Ishikawa (cell line): ENCODE results near the gene AMMECR1.
A peak's percentile ranks its signal among the peaks of the same experiment; 100 is the strongest.

Experiments used
- CEBPB ChIP-seq: IDR thresholded peaks from 2 replicates; pipeline ENCODE4 v1.6.1; 2012
- CREB1 ChIP-seq: IDR thresholded peaks from 2 replicates; pipeline ENCODE4 v1.6.1; 2012; ENCODE audit warnings: low read depth
- EGR1 ChIP-seq: IDR thresholded peaks from 2 replicates; pipeline ENCODE4 v1.6.1; 2012
- EP300 ChIP-seq: IDR thresholded peaks from 2 replicates; pipeline ENCODE4 v1.6.1; 2012; ENCODE audit warnings: borderline replicate concordance
- FOXM1 ChIP-seq: IDR thresholded peaks from 2 replicates; pipeline ENCODE4 v1.6.1; 2012; ENCODE audit warnings: low read depth, borderline replicate concordance
- MAX ChIP-seq: IDR thresholded peaks from 2 replicates; pipeline ENCODE4 v1.6.1; 2012
- NFIC ChIP-seq: IDR thresholded peaks from 2 replicates; pipeline ENCODE4 v1.6.1; 2012
- RAD21 ChIP-seq: IDR thresholded peaks from 2 replicates; pipeline ENCODE4 v1.6.1; 2012; ENCODE audit warnings: low read depth
- TAF1 ChIP-seq: IDR thresholded peaks from 2 replicates; pipeline ENCODE4 v1.6.1; 2012; ENCODE audit warnings: low read depth, mild to moderate bottlenecking
- TCF12 ChIP-seq: IDR thresholded peaks from 2 replicates; pipeline ENCODE4 v1.6.1; 2012; ENCODE audit warnings: low read depth
- TEAD4 ChIP-seq: IDR thresholded peaks from 2 replicates; pipeline ENCODE4 v1.6.1; 2012
- YY1 ChIP-seq: IDR thresholded peaks from 2 replicates; pipeline ENCODE4 v1.6.1; 2012; ENCODE audit warnings: low read depth
- ZBTB7A ChIP-seq: IDR thresholded peaks from 2 replicates; pipeline ENCODE4 v1.6.1; 2012; ENCODE audit warnings: low read depth
- TF ChIP-seq, protein P1 (sequence below): IDR thresholded peaks from 2 replicates; pipeline ENCODE4 v1.6.1; 2012
- TF ChIP-seq, protein P2 (sequence below): IDR thresholded peaks from 2 replicates; pipeline ENCODE4 v1.6.1; 2012; ENCODE audit warnings: low read depth, mild to moderate bottlenecking

Gene AMMECR1

DNA sequence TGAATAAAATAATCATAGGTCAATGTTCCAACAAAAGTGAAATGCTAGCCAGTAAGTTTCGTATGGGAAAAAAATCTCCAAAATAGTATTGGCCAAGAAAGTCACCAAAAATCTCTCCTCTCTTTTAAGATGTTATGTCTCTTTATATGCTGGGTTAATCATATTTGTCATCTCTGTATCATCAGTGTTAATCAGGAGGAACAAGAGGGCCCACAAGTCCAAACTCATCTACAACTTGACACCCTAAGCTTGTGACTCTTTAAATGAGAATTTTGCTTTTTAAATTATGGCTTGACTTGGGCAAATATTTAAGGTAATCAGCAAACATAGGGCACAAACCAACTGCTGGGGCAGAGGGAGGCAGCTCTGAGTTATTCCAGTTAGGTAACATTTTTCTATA, 75.5 kb downstream of the AMMECR1 start:
- no peak for TF ChIP-seq TEAD4
- TF ChIP-seq EGR1, result no peak
- no peak for TF ChIP-seq EP300
- TF ChIP-seq, protein P1, sequence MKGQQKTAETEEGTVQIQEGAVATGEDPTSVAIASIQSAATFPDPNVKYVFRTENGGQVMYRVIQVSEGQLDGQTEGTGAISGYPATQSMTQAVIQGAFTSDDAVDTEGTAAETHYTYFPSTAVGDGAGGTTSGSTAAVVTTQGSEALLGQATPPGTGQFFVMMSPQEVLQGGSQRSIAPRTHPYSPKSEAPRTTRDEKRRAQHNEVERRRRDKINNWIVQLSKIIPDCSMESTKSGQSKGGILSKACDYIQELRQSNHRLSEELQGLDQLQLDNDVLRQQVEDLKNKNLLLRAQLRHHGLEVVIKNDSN, result no peak

GRCh38 chrX:110241816-110242215, 76.1 kb downstream of the AMMECR1 start:
- TF ChIP-seq NFIC (no peak), YY1 (no peak), TEAD4 (no peak), MAX (no peak), RAD21 (no peak), EP300 (no peak), EGR1 (no peak), CEBPB (no peak), CREB1 (no peak), ZBTB7A (no peak), TCF12 (no peak), TAF1 (no peak), FOXM1 (no peak)
- TF ChIP-seq, protein P2, sequence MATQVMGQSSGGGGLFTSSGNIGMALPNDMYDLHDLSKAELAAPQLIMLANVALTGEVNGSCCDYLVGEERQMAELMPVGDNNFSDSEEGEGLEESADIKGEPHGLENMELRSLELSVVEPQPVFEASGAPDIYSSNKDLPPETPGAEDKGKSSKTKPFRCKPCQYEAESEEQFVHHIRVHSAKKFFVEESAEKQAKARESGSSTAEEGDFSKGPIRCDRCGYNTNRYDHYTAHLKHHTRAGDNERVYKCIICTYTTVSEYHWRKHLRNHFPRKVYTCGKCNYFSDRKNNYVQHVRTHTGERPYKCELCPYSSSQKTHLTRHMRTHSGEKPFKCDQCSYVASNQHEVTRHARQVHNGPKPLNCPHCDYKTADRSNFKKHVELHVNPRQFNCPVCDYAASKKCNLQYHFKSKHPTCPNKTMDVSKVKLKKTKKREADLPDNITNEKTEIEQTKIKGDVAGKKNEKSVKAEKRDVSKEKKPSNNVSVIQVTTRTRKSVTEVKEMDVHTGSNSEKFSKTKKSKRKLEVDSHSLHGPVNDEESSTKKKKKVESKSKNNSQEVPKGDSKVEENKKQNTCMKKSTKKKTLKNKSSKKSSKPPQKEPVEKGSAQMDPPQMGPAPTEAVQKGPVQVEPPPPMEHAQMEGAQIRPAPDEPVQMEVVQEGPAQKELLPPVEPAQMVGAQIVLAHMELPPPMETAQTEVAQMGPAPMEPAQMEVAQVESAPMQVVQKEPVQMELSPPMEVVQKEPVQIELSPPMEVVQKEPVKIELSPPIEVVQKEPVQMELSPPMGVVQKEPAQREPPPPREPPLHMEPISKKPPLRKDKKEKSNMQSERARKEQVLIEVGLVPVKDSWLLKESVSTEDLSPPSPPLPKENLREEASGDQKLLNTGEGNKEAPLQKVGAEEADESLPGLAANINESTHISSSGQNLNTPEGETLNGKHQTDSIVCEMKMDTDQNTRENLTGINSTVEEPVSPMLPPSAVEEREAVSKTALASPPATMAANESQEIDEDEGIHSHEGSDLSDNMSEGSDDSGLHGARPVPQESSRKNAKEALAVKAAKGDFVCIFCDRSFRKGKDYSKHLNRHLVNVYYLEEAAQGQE, result no peak
- TF ChIP-seq, protein P1, result no peak

DNA sequence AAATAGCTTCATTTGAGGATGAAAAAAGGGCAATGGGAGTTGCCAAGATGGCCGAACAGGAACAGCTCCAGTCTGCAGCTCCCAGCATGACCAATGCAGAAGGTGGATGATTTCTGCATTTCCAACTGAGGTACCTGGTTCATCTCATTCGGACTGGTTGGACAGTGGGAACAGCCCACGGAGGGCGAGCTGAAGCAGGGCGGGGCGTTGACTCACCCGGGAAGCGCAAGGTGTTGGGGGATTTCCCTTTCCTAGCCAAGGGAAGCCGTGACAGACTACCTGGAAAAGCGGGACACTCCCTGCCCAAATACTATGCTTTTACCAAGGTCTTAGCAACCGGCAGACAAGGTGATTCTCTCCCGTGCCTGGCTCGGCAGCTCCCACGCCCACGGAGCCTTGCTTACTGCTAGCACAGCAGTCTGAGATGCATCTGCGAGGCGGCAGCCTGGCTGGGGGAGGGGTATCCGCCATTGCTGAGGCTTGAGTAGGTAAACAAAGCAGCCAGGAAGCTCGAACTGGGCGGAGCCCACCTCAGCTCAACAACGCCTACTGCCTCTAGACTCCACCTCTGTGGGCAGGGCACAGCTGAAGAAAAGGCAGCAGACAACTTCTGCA, 88.3 kb downstream of the AMMECR1 start:
- peak; percentile 64; the same call in 1 of the 2 replicates for TF ChIP-seq YY1

GRCh38 chrX:110228453-110228852, 89.4 kb downstream of the AMMECR1 start:
- TF ChIP-seq, protein P1, result no peak
- TF ChIP-seq MAX, result no peak
- no peak for TF ChIP-seq CEBPB
- TF ChIP-seq, protein P2, result no peak
- TF ChIP-seq TEAD4, result no peak
- no peak for TF ChIP-seq TAF1
- TF ChIP-seq FOXM1, result no peak
- no peak for TF ChIP-seq NFIC
- no peak for TF ChIP-seq EGR1
- TF ChIP-seq CREB1, result no peak
- no peak for TF ChIP-seq YY1
- no peak for TF ChIP-seq EP300
- TF ChIP-seq ZBTB7A, result no peak
- TF ChIP-seq TCF12, result no peak
- TF ChIP-seq RAD21, result no peak

- TF ChIP-seq YY1 (no peak), TAF1 (no peak), EGR1 (no peak), NFIC (no peak), TEAD4 (no peak), ZBTB7A (no peak), CREB1 (no peak), EP300 (no peak), TCF12 (no peak), RAD21 (no peak), FOXM1 (no peak), CEBPB (no peak), MAX (no peak)
- TF ChIP-seq, protein P2, result no peak
- TF ChIP-seq, protein P1, result no peak
Observed at GRCh38 chrX:110226931-110227330, 91.0 kb downstream of the AMMECR1 start.
